H9 (cell line): Measurements from ENCODE around the gene DNM2. TPM values are rescaled to one million over a fixed set of nuclear protein-coding genes. Genes with fewer than 3 reads are reported as not detected.

Experiments used
- DNase-seq: peaks from one replicate; pipeline ENCODE4 v3.0.0-alpha.2; 2017
- H2AFZ ChIP-seq: one replicate; pipeline ENCODE4 v1.6.1; 2013; ENCODE audit warnings: mild to moderate bottlenecking, low read length, control low read depth, moderate library complexity
- H2AK5ac ChIP-seq: 2 replicates; pipeline ENCODE4 v1.6.1; 2013; ENCODE audit warnings: low read length, control low read depth, mixed read lengths; ENCODE audit not compliant: insufficient read length
- H2BK120ac ChIP-seq: one replicate; pipeline ENCODE4 v1.6.1; 2013; ENCODE audit warnings: low read depth, mild to moderate bottlenecking, low read length, control low read depth, inconsistent platforms; ENCODE audit not compliant: poor library complexity, severe bottlenecking
- H2BK12ac ChIP-seq: 2 replicates; pipeline ENCODE4 v1.6.1; 2013; ENCODE audit warnings: low read length, control low read depth, mixed read lengths, low read depth; ENCODE audit not compliant: insufficient read length
- H2BK15ac ChIP-seq: 2 replicates; pipeline ENCODE4 v1.6.1; 2013; ENCODE audit warnings: low read depth, low read length, control low read depth
- H2BK20ac ChIP-seq: one replicate; pipeline ENCODE4 v1.6.1; 2013; ENCODE audit warnings: low read depth, mild to moderate bottlenecking, low read length, control low read depth, inconsistent platforms; ENCODE audit not compliant: poor library complexity, severe bottlenecking
- H2BK5ac ChIP-seq: 2 replicates; pipeline ENCODE4 v1.6.1; 2013; ENCODE audit warnings: low read length, control low read depth, mixed read lengths; ENCODE audit not compliant: insufficient read length
- H3K14ac ChIP-seq: 2 replicates; pipeline ENCODE4 v1.6.1; 2013; ENCODE audit warnings: low read length, control low read depth; ENCODE audit not compliant: insufficient read depth
- H3K18ac ChIP-seq: 2 replicates; pipeline ENCODE4 v1.6.1; 2013; ENCODE audit warnings: low read depth, mild to moderate bottlenecking, mixed read lengths, low read length, control low read depth; ENCODE audit not compliant: insufficient read length
- H3K23ac ChIP-seq: 2 replicates; pipeline ENCODE4 v1.6.1; 2013; ENCODE audit warnings: low read length, control low read depth, mixed read lengths, low read depth; ENCODE audit not compliant: insufficient read length
- H3K23me2 ChIP-seq: 2 replicates; pipeline ENCODE4 v1.6.1; 2013; ENCODE audit warnings: low read depth, mild to moderate bottlenecking, mixed read lengths, low read length, control low read depth; ENCODE audit not compliant: insufficient read length, poor library complexity, severe bottlenecking
- H3K27ac ChIP-seq: 2 replicates; pipeline ENCODE4 v1.5.1; 2013; ENCODE audit warnings: low read length, control low read depth, mixed read lengths, low read depth; ENCODE audit not compliant: insufficient read length
- H3K27me3 ChIP-seq: 2 replicates; pipeline ENCODE4 v1.6.1; 2013; ENCODE audit warnings: low read length, control low read depth, inconsistent platforms; ENCODE audit not compliant: insufficient read depth
- H3K4ac ChIP-seq: 2 replicates; pipeline ENCODE4 v1.6.1; 2013; ENCODE audit warnings: low read depth, mild to moderate bottlenecking, control low read depth, inconsistent platforms, low read length, moderate library complexity
- H3K4me1 ChIP-seq: 2 replicates; pipeline ENCODE4 v1.6.1; 2013; ENCODE audit warnings: low read length, control low read depth, inconsistent platforms; ENCODE audit not compliant: insufficient read depth
- H3K4me2 ChIP-seq: 2 replicates; pipeline ENCODE4 v1.6.1; 2013; ENCODE audit warnings: low read length, control low read depth, mixed read lengths; ENCODE audit not compliant: insufficient read length, insufficient read depth
- H3K56ac ChIP-seq: 2 replicates; pipeline ENCODE4 v1.6.1; 2013; ENCODE audit warnings: low read depth, mild to moderate bottlenecking, mixed read lengths, low read length, control low read depth; ENCODE audit not compliant: insufficient read length
- H3K79me1 ChIP-seq: 2 replicates; pipeline ENCODE4 v1.6.1; 2013; ENCODE audit warnings: low read depth, mild to moderate bottlenecking, moderate library complexity, low read length, control low read depth, inconsistent platforms; ENCODE audit not compliant: insufficient read depth, poor library complexity, severe bottlenecking
- H3K79me2 ChIP-seq: 2 replicates; pipeline ENCODE4 v1.6.1; 2013; ENCODE audit warnings: low read length, control low read depth, inconsistent platforms; ENCODE audit not compliant: insufficient read depth
- H3K9ac ChIP-seq: 2 replicates; pipeline ENCODE4 v1.6.1; 2013; ENCODE audit warnings: low read length, control low read depth, mixed read lengths; ENCODE audit not compliant: insufficient read length; ENCODE audit errors: extremely low read depth
- H3K9me3 ChIP-seq: one replicate; pipeline ENCODE4 v1.6.1; 2013; ENCODE audit warnings: low read depth, low read length, inconsistent platforms; ENCODE audit not compliant: control insufficient read depth
- H3T11ph ChIP-seq: one replicate; pipeline ENCODE4 v1.6.1; 2013; ENCODE audit warnings: mild to moderate bottlenecking, low read length, control low read depth, inconsistent platforms
- H4K20me1 ChIP-seq: one replicate; pipeline ENCODE4 v1.6.1; 2013; ENCODE audit not compliant: control insufficient read depth, insufficient read length, insufficient read depth
- H4K5ac ChIP-seq: 2 replicates; pipeline ENCODE4 v1.6.1; 2013; ENCODE audit warnings: low read depth, mild to moderate bottlenecking, mixed read lengths, low read length, control low read depth; ENCODE audit not compliant: insufficient read length
- H4K8ac ChIP-seq: replicated peaks from 2 replicates; pipeline ENCODE4 v1.6.1; 2013; ENCODE audit warnings: low read length, control low read depth, mixed read lengths, low read depth; ENCODE audit not compliant: insufficient read length
- H4K91ac ChIP-seq: 2 replicates; pipeline ENCODE4 v1.6.1; 2013; ENCODE audit warnings: low read depth, mild to moderate bottlenecking, moderate library complexity, mixed read lengths, low read length, control low read depth; ENCODE audit not compliant: insufficient read length
- H3K27ac Mint-ChIP-seq, 3 experiments: 2 replicates in 2 of 3; 3 replicates in 1 of 3; pipeline ENCODE4 v1.8.0; 2020 to 2021; ENCODE audit warnings: mixed read lengths in 3 of 3, mild to moderate bottlenecking in 1 of 3, moderate library complexity in 1 of 3
- H3K27me3 Mint-ChIP-seq: 2 replicates; pipeline ENCODE4 v1.8.0; 2021; ENCODE audit warnings: low read depth, mild to moderate bottlenecking, moderate library complexity, mixed read lengths
- H3K36me3 Mint-ChIP-seq, 3 experiments: 2 replicates in 2 of 3; 3 replicates in 1 of 3; pipeline ENCODE4 v1.8.0; 2020 to 2021; ENCODE audit warnings: low read depth in 3 of 3, mixed read lengths in 3 of 3; ENCODE audit not compliant: insufficient read depth in 1 of 3
- H3K4me1 Mint-ChIP-seq, 2 experiments: 2 replicates each; pipeline ENCODE4 v1.8.0; 2020; ENCODE audit warnings: mixed read lengths in 2 of 2
- H3K4me3 Mint-ChIP-seq, 2 experiments: 2 replicates in 1 of 2; 3 replicates in 1 of 2; pipeline ENCODE4 v1.8.0; 2020 to 2021; ENCODE audit warnings: mild to moderate bottlenecking in 2 of 2, mixed read lengths in 2 of 2, moderate library complexity in 1 of 2
- H3K9me3 Mint-ChIP-seq, 2 experiments: 2 replicates in 1 of 2; 3 replicates in 1 of 2; pipeline ENCODE4 v1.8.0; 2020; ENCODE audit warnings: mild to moderate bottlenecking in 2 of 2, mixed read lengths in 2 of 2, moderate library complexity in 1 of 2
- CTCF ChIP-seq: fragments of 200-600 bp; sonication (generic); conservative IDR thresholded peaks from 3 replicates; pipeline ENCODE4 v1.8.0; 2021; ENCODE audit warnings: antibody characterized with exemption, mild to moderate bottlenecking
- WGBS: extraction: QIAGEN DNeasy Blood & Tissue Kit; methylation state at CpG from one replicate; pipeline ENCODE4 v1.1.7; 2013; ENCODE audit warnings: missing lambda C conversion rate, low lambda C conversion rate, mixed read lengths; ENCODE audit not compliant: insufficient read length; ENCODE audit errors: extremely low coverage; 5-methylcytosine and 5-hydroxymethylcytosine counted together
- total RNA-seq: library from RNA; stranded (reverse); gene quantifications from 2 replicates; pipeline ENCODE4 v1.2.1, GENCODE V29; 2021

Gene DNM2
- total RNA-seq, 1 experiment from 2014 or later: 152 TPM

- Mint-ChIP-seq H3K27ac (no peak overlapping the region), H3K4me1 (peaks cover 0 to 3% of the 10 kb centered on the region in 2 experiments; a peak in 1 of 4 replicates), H3K9me3 (peaks cover 5 to 11% of the 10 kb centered on the region in 2 experiments; a peak in 4 of 5 replicates), H3K36me3 (no peaks in the 10 kb centered on the region), H3K27me3 (peaks cover 32% of the 10 kb centered on the region), H3K4me3 (no peak overlapping the region)
- Histone ChIP-seq H3K4ac (no peak overlapping the region), H4K20me1 (no peaks in the 10 kb centered on the region), H3K56ac (no peak overlapping the region), H3K18ac (no peak overlapping the region), H3K79me1 (no peaks in the 10 kb centered on the region), H2BK12ac (no peak overlapping the region), H3K9me3 (no peaks in the 10 kb centered on the region), H2BK120ac (no peak overlapping the region), H3K27me3 (no peaks in the 10 kb centered on the region), H4K5ac (no peak overlapping the region), H3K9ac (no peak overlapping the region), H3K23me2 (no peaks in the 10 kb centered on the region), H3K4me2 (no peak overlapping the region), H2BK20ac (no peak overlapping the region), H3K27ac (no peak overlapping the region), H2AK5ac (no peak overlapping the region), H3K79me2 (no peaks in the 10 kb centered on the region), H3K14ac (no peak overlapping the region), H4K91ac (no peak overlapping the region), H2BK15ac (no peak overlapping the region), H2AFZ (no peak overlapping the region), H3K23ac (no peak overlapping the region), H4K8ac (no peak overlapping the region), H3T11ph (no peak overlapping the region), H2BK5ac (no peak overlapping the region), H3K4me1 (no peaks in the 10 kb centered on the region)
- WGBS: no CpG with 5 or more reads among the region's 2 CpGs
- TF ChIP-seq CTCF: no peak
- no peak for DNase-seq
Measured at GRCh38 chr19:10846500-10847202, 128.8 kb downstream of the DNM2 start.
